Duodenal mucosa (tissue), 2 donors: Measurements from ENCODE around the gene PLEKHM3.

Experiments used
- H3K27ac ChIP-seq: one replicate; pipeline ENCODE4 v1.7.0; 2013; ENCODE audit warnings: low read depth, low read length
- H3K27me3 ChIP-seq, 2 donors: one replicate each; pipeline ENCODE4 v1.7.0; 2013; ENCODE audit warnings: low read length in 2 of 2, control low read depth in 1 of 2; ENCODE audit not compliant: insufficient read depth in 2 of 2, control insufficient read depth in 1 of 2
- H3K36me3 ChIP-seq, 2 donors: one replicate each; pipeline ENCODE4 v1.7.0; 2013; ENCODE audit warnings: low read length in 2 of 2, control low read depth in 1 of 2; ENCODE audit not compliant: insufficient read depth in 2 of 2, control insufficient read depth in 1 of 2
- H3K4me1 ChIP-seq, 2 donors: one replicate each; pipeline ENCODE4 v1.7.0; 2013; ENCODE audit warnings: low read length in 2 of 2, control low read depth in 1 of 2; ENCODE audit not compliant: insufficient read depth in 2 of 2, control insufficient read depth in 1 of 2
- H3K4me3 ChIP-seq, 2 donors: one replicate each; pipeline ENCODE4 v1.7.0; 2013; ENCODE audit warnings: low read length in 2 of 2, low read depth in 1 of 2
- H3K9ac ChIP-seq, 2 donors: one replicate each; pipeline ENCODE4 v1.7.0; 2013; ENCODE audit warnings: low read length in 2 of 2, low read depth in 1 of 2
- H3K9me3 ChIP-seq, 2 donors: one replicate each; pipeline ENCODE4 v1.7.0; 2013; ENCODE audit warnings: low read length in 2 of 2, control low read depth in 1 of 2; ENCODE audit not compliant: control insufficient read depth in 1 of 2

Gene PLEKHM3

GRCh38 chr2:207868855-207869596, 156.3 kb downstream of the PLEKHM3 start:
- Histone ChIP-seq H3K4me1 (no peaks in the 10 kb centered on the region), H3K9me3 (no peaks in the 10 kb centered on the region), H3K27me3 (no peaks in the 10 kb centered on the region), H3K4me3 (no peak overlapping the region), H3K9ac (no peak overlapping the region), H3K36me3 (no peaks in the 10 kb centered on the region), H3K27ac (no peak overlapping the region)

- Histone ChIP-seq H3K4me3 (no peak overlapping the region), H3K27me3 (no peaks in the 10 kb centered on the region), H3K9ac (no peak overlapping the region)
Measured at GRCh38 chr2:207867905-207868304, 157.4 kb downstream of the PLEKHM3 start.

GRCh38 chr2:207867056-207867455, 158.3 kb downstream of the PLEKHM3 start:
- no peaks in the 10 kb centered on the region for H3K36me3 ChIP-seq
- H3K27ac ChIP-seq = no peak overlapping the region
- no peak overlapping the region for H3K4me3 ChIP-seq
- no peaks in the 10 kb centered on the region for H3K9me3 ChIP-seq
- H3K4me1 ChIP-seq = no peaks in the 10 kb centered on the region
- H3K27me3 ChIP-seq = no peaks in the 10 kb centered on the region
- no peak overlapping the region for H3K9ac ChIP-seq

More at GRCh38 chr2:207867905-207868304, 157.4 kb downstream of the PLEKHM3 start:
- no peak overlapping the region for H3K27ac ChIP-seq
- no peaks in the 10 kb centered on the region for H3K4me1 ChIP-seq
- H3K36me3 ChIP-seq = no peaks in the 10 kb centered on the region
- no peaks in the 10 kb centered on the region for H3K9me3 ChIP-seq

- Histone ChIP-seq H3K27me3 (no peaks in the 10 kb centered on the region), H3K36me3 (no peaks in the 10 kb centered on the region), H3K4me3 (no peak overlapping the region), H3K9me3 (no peaks in the 10 kb centered on the region), H3K27ac (no peak overlapping the region), H3K4me1 (no peaks in the 10 kb centered on the region), H3K9ac (no peak overlapping the region)
Measured at GRCh38 chr2:207865210-207865609, 160.1 kb downstream of the PLEKHM3 start.

- H3K27ac ChIP-seq = no peak overlapping the region
- H3K4me3 ChIP-seq = no peak overlapping the region
- no peaks in the 10 kb centered on the region for H3K27me3 ChIP-seq
- H3K4me1 ChIP-seq = no peaks in the 10 kb centered on the region
- H3K9ac ChIP-seq = no peak overlapping the region
- H3K36me3 ChIP-seq = no peaks in the 10 kb centered on the region
- H3K9me3 ChIP-seq = no peaks in the 10 kb centered on the region
Measured at GRCh38 chr2:207863345-207863744, 162.0 kb downstream of the PLEKHM3 start.

GRCh38 chr2:207861789-207862188, 163.5 kb downstream of the PLEKHM3 start:
- H3K27me3 ChIP-seq = no peaks in the 10 kb centered on the region
- H3K4me3 ChIP-seq = no peak overlapping the region
- H3K36me3 ChIP-seq = no peaks in the 10 kb centered on the region
- no peaks in the 10 kb centered on the region for H3K4me1 ChIP-seq
- H3K27ac ChIP-seq = no peak overlapping the region
- no peaks in the 10 kb centered on the region for H3K9me3 ChIP-seq
- H3K9ac ChIP-seq = no peak overlapping the region

GRCh38 chr2:207860685-207861084, 164.6 kb downstream of the PLEKHM3 start:
- Histone ChIP-seq H3K9ac (no peak overlapping the region), H3K27ac (no peak overlapping the region), H3K4me1 (no peaks in the 10 kb centered on the region), H3K36me3 (no peaks in the 10 kb centered on the region), H3K9me3 (no peaks in the 10 kb centered on the region), H3K27me3 (no peaks in the 10 kb centered on the region), H3K4me3 (no peak overlapping the region)

- Histone ChIP-seq H3K9ac (no peak overlapping the region), H3K27ac (no peak overlapping the region), H3K9me3 (no peaks in the 10 kb centered on the region), H3K36me3 (no peaks in the 10 kb centered on the region), H3K27me3 (no peaks in the 10 kb centered on the region), H3K4me3 (no peak overlapping the region), H3K4me1 (peaks cover 0 to 4% of the 10 kb centered on the region in 2 donors)
Measured at GRCh38 chr2:207855591-207855990, 169.7 kb downstream of the PLEKHM3 start.

GRCh38 chr2:207854484-207855440, 170.6 kb downstream of the PLEKHM3 start:
- Histone ChIP-seq H3K9ac (no peak overlapping the region), H3K4me1 (peaks cover 0 to 4% of the 10 kb centered on the region in 2 donors), H3K27ac (no peak overlapping the region), H3K36me3 (no peaks in the 10 kb centered on the region), H3K27me3 (no peaks in the 10 kb centered on the region), H3K9me3 (no peaks in the 10 kb centered on the region), H3K4me3 (no peak overlapping the region)

GRCh38 chr2:207852791-207853190, 172.5 kb downstream of the PLEKHM3 start:
- H3K27me3 ChIP-seq = no peaks in the 10 kb centered on the region
- H3K36me3 ChIP-seq = no peaks in the 10 kb centered on the region
- H3K4me1 ChIP-seq = peaks cover 10 to 13% of the 10 kb centered on the region in 2 donors
- no peaks in the 10 kb centered on the region for H3K9me3 ChIP-seq
- H3K9ac ChIP-seq = no peak overlapping the region
- no peak overlapping the region for H3K4me3 ChIP-seq
- H3K27ac ChIP-seq = no peak overlapping the region
